ENCODE measurements around the gene SIPA1.

DNA sequence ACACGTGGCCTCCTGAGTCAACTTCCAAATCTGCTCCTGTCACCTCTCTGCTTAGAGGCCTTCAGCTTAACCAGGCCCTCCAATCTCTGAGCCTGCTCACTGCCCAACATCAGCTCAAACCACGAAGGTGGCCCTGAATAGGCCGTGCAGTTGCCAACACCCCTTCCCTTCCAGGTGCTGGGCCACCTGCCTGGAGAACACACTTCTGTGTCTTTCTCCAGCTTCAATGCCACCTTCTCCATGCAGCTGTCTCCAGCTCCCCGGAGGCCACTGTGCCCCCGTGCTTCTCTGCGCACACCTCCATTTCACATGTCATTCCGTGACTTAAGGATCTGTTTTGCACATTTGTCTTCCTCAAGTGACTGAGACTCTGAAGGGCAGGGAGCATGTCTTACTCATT, 19.5 kb downstream of the SIPA1 start:
- TF ChIP-seq POLR2A (IDR thresholded peaks at IDR 0.05), result no peak
- TF ChIP-seq, protein P1, sequence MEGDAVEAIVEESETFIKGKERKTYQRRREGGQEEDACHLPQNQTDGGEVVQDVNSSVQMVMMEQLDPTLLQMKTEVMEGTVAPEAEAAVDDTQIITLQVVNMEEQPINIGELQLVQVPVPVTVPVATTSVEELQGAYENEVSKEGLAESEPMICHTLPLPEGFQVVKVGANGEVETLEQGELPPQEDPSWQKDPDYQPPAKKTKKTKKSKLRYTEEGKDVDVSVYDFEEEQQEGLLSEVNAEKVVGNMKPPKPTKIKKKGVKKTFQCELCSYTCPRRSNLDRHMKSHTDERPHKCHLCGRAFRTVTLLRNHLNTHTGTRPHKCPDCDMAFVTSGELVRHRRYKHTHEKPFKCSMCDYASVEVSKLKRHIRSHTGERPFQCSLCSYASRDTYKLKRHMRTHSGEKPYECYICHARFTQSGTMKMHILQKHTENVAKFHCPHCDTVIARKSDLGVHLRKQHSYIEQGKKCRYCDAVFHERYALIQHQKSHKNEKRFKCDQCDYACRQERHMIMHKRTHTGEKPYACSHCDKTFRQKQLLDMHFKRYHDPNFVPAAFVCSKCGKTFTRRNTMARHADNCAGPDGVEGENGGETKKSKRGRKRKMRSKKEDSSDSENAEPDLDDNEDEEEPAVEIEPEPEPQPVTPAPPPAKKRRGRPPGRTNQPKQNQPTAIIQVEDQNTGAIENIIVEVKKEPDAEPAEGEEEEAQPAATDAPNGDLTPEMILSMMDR (IDR thresholded peaks at IDR 0.05), result no peak
